GM18858 (cell line): ENCODE results near the gene POLD3.

Experiments
- ATAC-seq: cut with Tn5 transposase; IDR thresholded peaks from one replicate; pipeline ENCODE4 v1.9.1; 2021; ENCODE audit not compliant: unreplicated experiment

Gene POLD3

DNA sequence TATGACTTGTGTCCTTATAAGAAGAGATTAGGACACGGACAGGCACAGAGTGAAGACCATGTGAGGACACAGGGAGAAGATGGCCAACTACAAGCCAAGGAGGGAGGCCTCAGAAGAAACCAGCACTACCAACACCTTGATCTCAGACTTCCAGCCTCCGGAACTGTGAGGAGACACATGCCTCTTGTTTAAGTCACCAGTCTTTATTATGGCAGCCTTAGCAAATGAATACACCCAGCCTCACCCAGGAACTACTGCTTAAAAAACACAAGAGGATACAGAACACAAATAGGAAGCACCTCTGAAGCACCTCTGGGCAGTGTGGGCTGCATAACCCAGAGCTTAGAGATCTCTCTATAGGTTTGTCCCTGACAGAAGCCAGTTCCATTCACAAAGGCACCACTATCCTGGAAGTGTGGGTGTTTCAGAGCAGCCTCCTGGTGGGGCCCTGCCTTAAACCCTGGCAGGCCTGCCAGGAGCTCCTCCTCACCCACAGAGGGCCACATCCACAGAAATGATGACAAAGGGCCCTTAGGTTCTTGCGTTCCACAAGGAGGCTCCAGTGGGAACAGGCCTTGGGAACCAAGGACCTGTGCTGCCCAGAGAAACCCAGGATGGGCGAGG, 80.1 kb downstream of the POLD3 start:
- no peak for ATAC-seq

DNA sequence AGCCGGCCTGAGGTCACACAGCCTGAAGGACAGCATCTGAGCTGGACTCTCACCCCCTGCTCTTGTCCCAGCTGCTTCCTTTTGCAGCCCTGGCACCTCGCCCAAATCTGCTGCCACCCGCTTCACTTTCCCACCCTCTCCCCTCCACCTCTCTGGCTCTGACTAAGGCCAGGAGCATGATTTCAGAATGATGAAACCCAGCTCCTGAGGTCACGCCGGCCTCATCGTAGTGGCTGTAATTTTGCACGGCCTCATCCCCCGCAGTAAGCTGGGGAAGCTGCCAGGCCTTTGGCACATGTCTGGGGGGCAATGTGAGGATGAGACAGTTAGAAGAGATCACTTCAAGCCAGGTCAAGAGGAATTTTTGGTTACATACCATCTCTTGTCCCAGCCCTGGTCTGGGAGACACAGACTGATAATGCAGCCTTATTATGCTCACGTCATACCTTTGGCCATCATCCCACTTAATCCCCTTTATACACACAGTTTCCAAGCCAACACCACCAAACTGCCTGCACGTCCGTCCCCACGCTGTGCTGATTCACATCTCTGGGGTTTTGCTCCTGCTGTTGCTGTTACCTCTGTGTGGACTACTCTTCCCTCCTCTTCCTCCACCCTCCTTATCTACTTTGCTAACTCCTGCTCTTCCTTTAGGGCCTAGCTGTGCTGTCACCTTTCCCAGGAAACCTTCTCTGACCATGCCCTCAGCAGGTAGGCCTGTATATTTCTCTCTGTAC, 80.7 kb downstream of the POLD3 start:
- no peak for ATAC-seq

DNA sequence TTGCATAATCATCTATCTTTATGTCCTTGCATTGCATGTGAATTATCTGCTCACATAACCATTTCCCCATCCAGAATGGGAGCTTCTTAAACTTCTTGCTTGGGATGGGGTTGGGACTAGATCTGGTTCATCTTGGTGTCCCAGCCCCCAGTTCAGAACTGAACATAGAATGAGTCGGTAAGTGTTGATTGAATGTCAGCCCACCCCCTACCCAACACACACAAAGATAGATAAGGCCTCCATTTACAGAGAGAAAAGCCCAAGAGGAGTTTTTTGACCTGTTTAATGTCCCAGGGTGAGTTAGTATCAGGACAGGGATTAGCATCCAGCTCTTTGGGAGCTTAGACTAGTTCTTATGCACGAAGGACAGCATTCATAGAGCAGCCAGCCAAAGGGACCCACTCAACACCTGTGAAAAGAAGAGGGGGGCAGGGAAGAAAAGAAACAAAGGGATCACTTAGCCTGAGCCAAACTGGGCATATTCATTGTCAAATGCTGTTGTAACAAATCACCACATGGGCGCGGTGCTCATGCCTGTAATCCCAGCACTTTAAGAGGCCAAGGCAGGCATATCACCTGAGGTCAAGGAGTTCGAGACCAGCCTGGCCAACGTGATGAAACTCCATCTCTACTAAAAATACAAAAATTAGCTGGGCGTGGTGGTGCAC, 81.4 kb downstream of the POLD3 start:
- ATAC-seq: no peak

- ATAC-seq: no peak
Observed at GRCh38 chr11:74675761-74676160, 83.4 kb downstream of the POLD3 start.

DNA sequence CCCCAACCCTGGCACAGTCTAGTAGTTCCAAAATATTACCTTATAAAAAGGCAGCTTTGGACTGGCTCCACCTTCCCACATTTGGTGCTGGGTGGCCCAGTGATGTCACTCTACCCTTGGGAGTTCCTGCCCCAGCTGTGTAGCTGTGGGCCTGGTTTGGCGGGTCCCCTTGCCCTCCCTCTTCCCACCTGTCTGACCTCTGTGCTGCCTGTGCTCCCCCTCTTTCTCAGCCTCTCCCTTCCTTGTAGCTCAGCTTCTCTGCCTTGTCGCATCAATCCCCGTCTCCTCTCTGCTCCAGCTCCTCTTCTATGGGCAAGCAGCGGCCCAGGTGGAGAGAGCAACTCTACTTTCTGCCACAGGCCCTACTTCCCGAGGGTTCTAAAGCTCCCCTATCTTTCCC, 84.2 kb downstream of the POLD3 start:
- ATAC-seq: no peak

GRCh38 chr11:74677131-74677530, 84.7 kb downstream of the POLD3 start:
- no peak for ATAC-seq

DNA sequence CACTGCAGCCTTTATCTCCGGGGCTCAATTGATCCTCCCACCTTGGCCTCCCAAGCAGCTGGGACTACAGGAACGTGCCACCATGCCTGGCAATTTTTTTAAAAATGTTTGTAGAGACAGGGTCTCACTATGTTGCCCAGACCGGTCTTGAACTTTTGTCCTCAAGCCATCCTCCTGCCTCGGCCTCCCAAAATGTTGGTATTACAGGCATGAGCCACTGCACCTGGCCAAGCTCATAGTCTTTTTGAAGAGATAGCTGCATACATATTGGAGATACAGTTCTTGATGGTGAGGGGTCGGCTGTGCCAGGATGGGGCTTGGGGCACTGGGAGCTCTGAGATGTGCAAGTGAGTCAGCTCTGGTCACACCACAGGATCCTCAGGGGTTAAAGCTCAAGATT, 85.7 kb downstream of the POLD3 start:
- ATAC-seq: no peak

DNA sequence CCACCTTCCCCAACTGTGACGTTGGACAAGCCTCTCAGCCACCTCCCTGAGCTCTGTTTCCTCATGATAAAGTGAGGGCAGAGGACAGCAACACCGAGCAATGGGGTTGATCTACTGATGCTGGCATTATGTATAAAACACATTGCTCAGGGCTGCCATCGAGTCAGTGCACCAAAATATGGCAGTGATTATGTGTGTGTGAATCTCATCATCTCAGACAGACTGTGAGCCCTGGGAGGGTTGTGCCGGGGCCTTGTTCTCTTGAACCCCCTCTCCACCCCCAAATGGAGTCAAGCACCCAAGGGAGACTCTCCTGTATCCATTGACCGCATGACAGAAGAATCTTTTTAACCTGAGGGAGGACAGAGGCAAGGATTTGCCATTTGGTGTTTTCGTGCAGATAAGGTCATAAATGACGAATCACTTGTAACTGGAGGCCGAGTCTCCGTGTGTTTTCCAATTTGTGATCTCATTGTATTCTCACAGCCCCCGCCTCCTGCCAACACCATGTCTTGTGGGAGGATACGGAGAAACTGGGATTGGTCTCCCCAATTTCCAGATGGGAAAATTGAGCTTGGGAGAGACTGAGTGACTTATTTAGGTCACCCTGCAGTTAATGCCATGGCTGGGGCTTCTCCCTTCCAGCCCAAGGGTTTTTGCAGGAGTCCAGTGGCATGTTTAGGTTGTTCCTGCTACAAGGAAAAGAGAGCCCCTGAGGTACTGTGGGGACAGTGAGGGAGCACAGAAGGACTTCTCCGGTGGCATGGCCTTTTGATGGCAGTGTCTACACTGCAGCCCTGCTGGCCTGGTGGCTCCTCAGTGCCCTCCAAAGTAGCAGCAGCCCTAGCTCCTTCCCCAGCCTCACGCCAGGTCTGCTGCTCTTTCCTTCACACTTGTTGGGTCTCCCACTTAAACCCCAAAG, 86.5 kb downstream of the POLD3 start:
- ATAC-seq: no peak

- no peak for ATAC-seq
Observed at GRCh38 chr11:74679513-74679865, 87.1 kb downstream of the POLD3 start.

DNA sequence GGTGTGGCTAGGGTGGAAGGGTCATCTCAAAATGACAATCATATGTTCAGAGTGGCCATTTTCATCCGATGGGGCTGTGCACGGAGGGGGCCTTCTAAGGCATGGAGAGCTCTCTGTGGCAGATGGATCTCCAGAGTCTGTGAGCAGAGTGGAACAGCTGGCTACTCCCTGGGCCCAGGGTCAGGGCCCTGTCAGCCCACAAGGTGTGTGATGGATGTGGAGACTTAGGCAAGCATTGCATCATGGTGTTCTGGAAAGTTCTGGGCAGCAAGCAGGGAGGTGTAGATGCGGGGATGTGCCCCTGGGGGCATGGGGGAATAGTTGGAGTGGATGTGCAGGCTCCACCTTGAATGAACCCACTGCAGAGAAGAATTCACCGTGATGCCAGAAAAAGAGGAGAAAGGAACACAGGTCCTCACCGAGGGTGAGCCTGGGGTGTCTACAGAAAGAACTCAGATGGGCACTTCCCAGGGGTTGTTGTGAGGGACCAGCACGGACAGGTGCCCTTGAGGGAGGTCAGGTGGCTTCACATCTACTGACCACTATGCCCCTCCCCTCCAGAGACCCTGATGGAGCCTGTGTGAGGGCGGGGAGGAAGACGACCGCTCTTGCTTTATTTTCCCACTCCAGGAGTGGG, 87.8 kb downstream of the POLD3 start:
- ATAC-seq: no peak

DNA sequence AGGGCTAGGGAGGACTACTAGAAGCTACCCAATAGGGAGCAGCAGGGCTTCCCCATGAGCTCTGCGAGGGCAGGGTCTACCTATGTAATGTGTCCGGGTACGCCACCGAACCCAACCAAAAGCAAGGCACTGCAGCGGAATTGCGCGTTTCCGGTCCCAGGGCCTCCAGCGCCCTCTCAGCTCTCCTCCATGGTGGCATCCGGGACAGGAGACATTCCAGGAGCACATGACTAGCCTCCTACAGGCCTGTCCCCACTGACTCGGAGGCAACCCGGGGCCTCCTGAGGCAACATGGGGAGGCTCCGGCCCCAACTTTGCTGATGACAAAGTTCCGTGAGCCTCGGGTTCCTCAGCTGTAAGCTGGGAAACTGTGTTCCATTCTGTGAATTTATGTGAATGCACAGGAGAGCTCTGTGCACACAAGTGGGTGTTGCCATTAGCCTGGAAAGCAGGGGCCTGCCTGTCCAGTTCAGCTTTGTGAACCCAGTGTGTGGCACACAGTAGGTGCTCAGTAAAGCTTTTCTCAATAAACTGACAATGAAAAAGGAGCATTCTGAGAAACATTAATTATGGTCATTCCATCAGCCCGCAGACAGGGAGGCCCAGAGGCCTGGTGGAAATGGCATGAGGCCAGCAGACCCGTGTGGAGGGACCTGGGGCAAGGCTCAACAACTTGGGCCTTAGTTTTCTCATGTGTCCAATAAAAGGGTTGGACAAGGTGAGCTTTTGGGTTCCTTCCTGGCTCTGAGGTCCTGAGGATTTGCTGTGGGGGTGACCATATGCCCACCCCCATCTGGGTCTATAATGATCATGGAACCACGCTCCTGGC, 88.5 kb downstream of the POLD3 start:
- ATAC-seq: no peak

DNA sequence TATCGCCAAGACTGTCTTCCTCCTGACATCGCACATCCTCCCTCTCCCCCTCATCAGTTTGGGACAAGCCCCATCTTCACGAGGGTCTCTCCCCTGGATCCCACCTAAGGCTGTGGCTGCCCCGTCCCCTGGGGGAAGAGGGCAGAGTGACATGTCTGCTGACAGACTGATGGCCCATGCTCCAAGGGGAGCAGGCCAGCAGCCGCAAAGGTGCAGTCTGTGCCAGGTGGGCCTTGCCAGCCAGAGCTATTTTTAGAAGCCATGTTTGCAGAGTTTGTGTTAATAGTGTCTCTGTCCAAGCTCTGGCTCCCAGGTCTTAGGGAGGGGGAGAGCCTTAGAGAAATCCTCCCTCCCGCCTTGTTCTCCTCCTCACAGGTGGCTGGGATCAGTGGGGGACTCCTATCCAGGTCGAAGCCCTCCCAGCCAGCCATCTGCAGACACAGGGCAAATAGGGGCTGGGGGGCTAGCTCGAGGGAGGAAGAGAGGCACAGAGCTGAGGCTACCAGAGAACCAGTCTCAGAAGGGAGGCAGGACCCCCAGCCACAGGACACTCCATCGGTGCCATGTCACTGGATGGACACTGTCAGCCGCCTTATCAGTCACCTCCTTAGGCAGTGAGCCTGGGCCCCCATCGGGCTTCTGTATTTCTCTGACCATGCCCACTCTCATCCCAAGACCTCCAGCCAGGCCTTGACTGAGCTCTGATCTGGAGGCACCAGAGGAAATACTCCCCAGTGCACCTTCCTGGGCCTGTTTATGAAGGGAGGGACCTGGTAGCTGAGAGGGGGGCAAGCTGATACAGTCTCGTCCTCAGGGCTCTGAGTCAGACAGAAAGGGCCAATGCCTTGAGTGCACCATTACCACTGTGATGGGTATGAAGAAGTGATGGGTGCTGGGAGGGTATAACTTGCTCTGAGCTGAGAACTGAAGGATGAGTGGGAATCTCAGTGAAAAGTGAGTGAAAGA, 89.6 kb downstream of the POLD3 start:
- ATAC-seq: no peak

DNA sequence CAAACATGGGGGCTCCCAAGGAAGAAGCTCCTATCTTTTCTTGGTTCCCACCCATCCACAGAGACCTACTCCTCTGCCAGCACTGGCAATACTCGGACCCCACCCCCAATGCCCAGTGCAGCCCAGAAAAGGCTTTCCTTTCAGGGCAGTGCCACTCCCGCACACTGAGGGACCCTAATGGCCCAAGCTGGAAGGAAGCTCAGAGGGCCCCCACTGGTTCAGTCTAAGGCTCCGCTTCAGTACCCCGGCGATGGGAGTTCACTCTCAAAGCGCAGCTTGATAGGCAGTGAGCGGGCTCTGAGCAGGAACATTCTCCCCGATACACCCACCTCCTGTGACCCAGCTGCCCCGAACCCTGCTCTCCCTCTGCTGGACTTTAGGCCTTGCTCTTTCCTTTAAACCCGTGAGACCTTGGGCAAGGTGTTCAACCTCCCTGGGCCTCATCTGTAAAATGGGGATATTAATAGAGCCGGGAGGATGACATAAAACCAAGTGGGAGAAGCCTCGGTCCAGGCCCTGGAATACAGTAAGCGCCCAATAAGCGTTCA, 90.4 kb downstream of the POLD3 start:
- no peak for ATAC-seq

DNA sequence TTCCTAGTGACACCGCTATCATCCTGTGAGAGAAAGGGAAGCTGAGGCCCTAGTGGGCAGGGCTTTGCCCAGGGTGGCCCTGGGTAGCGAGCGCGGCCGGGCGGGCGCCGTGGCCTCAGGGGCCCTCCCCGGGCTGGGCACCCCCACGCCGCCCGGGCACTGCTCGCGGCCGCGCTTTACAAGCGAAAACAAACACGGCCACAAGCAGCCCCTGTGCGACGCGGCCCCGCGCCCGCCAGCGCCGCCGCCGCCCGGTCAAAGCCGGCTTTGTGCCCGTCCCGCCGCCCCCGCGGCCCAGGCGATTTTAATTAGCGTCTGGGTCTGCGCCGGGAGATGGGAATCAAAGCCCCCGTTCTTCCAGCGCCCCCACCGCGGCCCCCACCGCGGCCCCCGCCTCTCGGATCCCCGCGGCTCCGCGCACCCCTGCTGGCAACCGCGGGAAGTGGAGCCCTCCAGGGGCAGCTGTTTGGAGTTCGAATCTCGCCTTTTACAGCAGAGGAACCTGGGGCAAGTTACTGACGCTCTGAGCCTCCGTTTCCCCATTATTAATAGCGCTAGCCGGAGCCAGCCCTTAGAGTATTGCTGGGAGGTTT, 91.0 kb downstream of the POLD3 start:
- no peak for ATAC-seq

DNA sequence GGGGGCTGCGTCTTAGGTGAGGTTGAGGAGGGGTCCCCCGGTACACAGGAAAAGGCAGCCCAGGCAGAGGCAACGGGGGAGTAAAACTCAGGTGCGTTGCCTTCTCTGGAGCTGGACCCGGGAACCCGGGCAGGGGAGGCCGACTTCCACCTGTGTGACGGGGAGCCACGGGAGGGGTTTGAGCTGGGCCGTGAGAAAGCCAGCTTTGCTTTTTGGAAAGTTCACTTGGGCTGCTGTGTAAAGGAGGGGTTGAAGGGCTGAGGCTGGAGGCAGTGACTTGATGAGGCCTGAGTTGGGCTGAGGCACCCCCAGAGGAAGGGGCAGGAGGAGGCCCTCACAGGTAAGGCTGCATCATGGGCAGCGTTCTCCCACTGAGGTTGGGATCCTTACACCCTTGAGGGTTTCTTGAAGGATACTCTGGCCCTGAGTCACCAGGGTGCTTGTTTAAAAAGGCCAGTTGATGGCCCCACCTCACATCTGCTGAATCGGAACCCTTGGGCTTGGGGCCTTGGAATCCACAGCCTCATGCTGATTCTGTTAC, 91.6 kb downstream of the POLD3 start:
- ATAC-seq: no peak

- no peak for ATAC-seq
Observed at GRCh38 chr11:74684661-74685060, 92.3 kb downstream of the POLD3 start.

DNA sequence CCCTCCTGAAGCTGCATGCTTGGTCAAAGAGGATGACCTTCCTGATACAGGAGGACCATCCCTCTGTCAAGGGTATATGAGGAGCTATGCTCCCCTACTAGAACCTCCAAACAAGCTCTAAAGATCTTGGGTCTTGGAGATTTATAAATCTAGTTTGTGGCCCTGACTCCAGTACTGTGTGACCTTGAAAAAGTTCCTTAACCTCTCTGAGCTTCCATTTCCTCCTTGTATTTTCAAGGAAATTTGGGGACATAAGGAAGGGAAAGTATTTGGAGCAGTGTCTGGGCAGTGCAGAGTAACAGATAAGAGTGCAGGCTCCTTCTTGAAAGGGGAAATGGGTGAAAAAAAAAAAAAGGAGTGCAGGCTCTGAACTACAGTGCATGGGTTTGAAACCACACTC, 93.0 kb downstream of the POLD3 start:
- ATAC-seq: no peak

DNA sequence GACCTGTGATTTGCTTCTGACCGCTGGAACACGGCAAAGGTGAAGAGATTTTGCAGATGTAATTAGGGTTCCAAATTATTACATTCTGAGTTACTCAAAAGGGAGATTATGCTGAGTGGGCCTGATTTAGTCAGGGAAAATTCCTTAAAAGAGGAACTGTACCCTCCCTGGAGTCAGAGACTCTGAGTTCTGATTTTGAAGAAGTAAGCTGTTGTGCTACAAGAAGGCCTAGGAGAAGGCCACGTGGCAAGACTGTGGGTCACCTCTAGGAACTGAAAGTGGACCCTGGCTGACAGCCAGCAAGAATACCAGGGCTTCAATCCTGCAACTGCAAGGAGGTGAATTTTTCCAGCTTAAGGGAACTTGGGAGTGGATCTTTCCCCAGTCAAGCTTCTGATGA, 93.5 kb downstream of the POLD3 start:
- no peak for ATAC-seq
